HepG2 (cell line): ENCODE measurements around the gene WDR35. TPM values are rescaled to one million over a fixed set of nuclear protein-coding genes. Genes with fewer than 3 reads are reported as not detected.
A peak's percentile ranks its signal among the peaks of the same experiment; 100 is the strongest.

ENCODE experiments used
- ARID2 ChIP-seq: sonication (generic); formaldehyde crosslinking; IDR thresholded peaks from 2 replicates; pipeline ENCODE4 v1.8.1; 2022; ENCODE audit warnings: mild to moderate bottlenecking, missing genetic modification reagents, borderline replicate concordance
- CEBPG ChIP-seq: IDR thresholded peaks from 2 replicates; pipeline ENCODE4 v1.6.1; 2016
- FOXO1 ChIP-seq: sonication (generic); formaldehyde crosslinking; IDR thresholded peaks from 2 replicates; pipeline ENCODE4 v1.4.0; 2020; ENCODE audit warnings: missing genetic modification reagents
- GATAD1 ChIP-seq: IDR thresholded peaks from 2 replicates; pipeline ENCODE4 v1.6.1; 2016; ENCODE audit warnings: missing genetic modification reagents, missing compliant biosample characterization
- KDM5B ChIP-seq: sonication (generic); formaldehyde crosslinking; IDR thresholded peaks from 2 replicates; pipeline ENCODE4 v1.4.0; 2020; ENCODE audit warnings: missing genetic modification reagents, mild to moderate bottlenecking, borderline replicate concordance
- KDM6A ChIP-seq: IDR thresholded peaks from 2 replicates; pipeline ENCODE4 v1.6.1; 2016; ENCODE audit warnings: low read depth
- MIXL1 ChIP-seq: IDR thresholded peaks from 2 replicates; pipeline ENCODE4 v1.6.1; 2016
- NFIC ChIP-seq: IDR thresholded peaks from 2 replicates; pipeline ENCODE4 v1.6.1; 2012; ENCODE audit warnings: mild to moderate bottlenecking, low read length, inconsistent platforms
- NFKBIZ ChIP-seq: IDR thresholded peaks from 2 replicates; pipeline ENCODE4 v1.6.1; 2018; ENCODE audit warnings: missing genetic modification reagents, missing compliant biosample characterization
- POLR2AphosphoS5 ChIP-seq: IDR thresholded peaks from 2 replicates; pipeline ENCODE4 v1.6.1; 2012; ENCODE audit warnings: low read depth, low read length
- RARA ChIP-seq: IDR thresholded peaks from 2 replicates; pipeline ENCODE4 v1.6.1; 2016; ENCODE audit warnings: missing genetic modification reagents, missing compliant biosample characterization
- RBM22 ChIP-seq: fragments of 200-400 bp; formaldehyde crosslinking; optimal IDR thresholded peaks from 2 replicates; pipeline ENCODE3; 2017; ENCODE audit warnings: mild to moderate bottlenecking, low read length, moderate library complexity
- REXO4 ChIP-seq: sonication (generic); formaldehyde crosslinking; IDR thresholded peaks from 2 replicates; pipeline ENCODE4 v1.8.0; 2022; ENCODE audit warnings: missing genetic modification reagents, mild to moderate bottlenecking, borderline replicate concordance
- SSRP1 ChIP-seq: IDR thresholded peaks from 2 replicates; pipeline ENCODE4 v1.6.1; 2016; ENCODE audit warnings: control low read depth
- ZNF430 ChIP-seq: sonication (generic); formaldehyde crosslinking; IDR thresholded peaks from 2 replicates; pipeline ENCODE4 v1.9.0; 2021; ENCODE audit warnings: mild to moderate bottlenecking, missing genetic modification reagents
- ZNF652 ChIP-seq: IDR thresholded peaks from 2 replicates; pipeline ENCODE4 v1.6.1; 2016; ENCODE audit warnings: low read depth, borderline replicate concordance
- ZNF703 ChIP-seq: sonication (generic); formaldehyde crosslinking; IDR thresholded peaks from 2 replicates; pipeline ENCODE4 v1.5.1; 2020; ENCODE audit warnings: missing genetic modification reagents, mild to moderate bottlenecking, moderate library complexity, borderline replicate concordance
- polyA plus RNA-seq, 8 experiments: library from polyadenylated mRNA; depleted of rRNA in 3 of 8; stranded (reverse) in 7 of 8; unstranded in 1 of 8; fragments of >200 nt; fragmentation: Illumina TruSeq in 4 of 8; extraction: Trizol in 4 of 8; gene quantifications; 2 replicates each; pipeline versions ENCODE4 v1.2.1 to v1.2.3, GENCODE V29; 2011 to 2016; ENCODE audit warnings: low read depth in 4 of 8, missing spikeins in 1 of 8, mixed read lengths in 1 of 8; ENCODE audit not compliant: insufficient read depth in 1 of 8
- total RNA-seq, 5 experiments: library from RNA; depleted of rRNA; stranded (reverse); fragments of >200 nt; fragmentation: Illumina TruSeq; extraction: Trizol; gene quantifications; 2 replicates each; pipeline ENCODE4 v1.2.3, GENCODE V29; 2016; ENCODE audit warnings: low read depth in 1 of 5
- TF ChIP-seq, protein P1 (sequence below): sonication (generic); formaldehyde crosslinking; IDR thresholded peaks from 2 replicates; pipeline ENCODE4 v1.5.1; 2020; ENCODE audit warnings: mild to moderate bottlenecking, missing genetic modification reagents, moderate library complexity
- TF ChIP-seq, protein P2 (sequence below): sonication (generic); formaldehyde crosslinking; IDR thresholded peaks from 2 replicates; pipeline ENCODE4 v1.5.0; 2020; ENCODE audit warnings: missing genetic modification reagents, mild to moderate bottlenecking, borderline replicate concordance
- TF ChIP-seq, protein P3 (sequence below): IDR thresholded peaks from 2 replicates; pipeline ENCODE4 v1.6.1; 2016; ENCODE audit warnings: missing biosample characterization, missing genetic modification reagents, low read depth
- TF ChIP-seq, protein P4 (sequence below): sonication (generic); formaldehyde crosslinking; IDR thresholded peaks from 2 replicates; pipeline ENCODE4 v1.4.0; 2020; ENCODE audit warnings: missing genetic modification reagents, borderline replicate concordance

The WDR35 gene
- total and polyA plus RNA-seq, 2 of the 13 experiments (the other 11 are each of a cell fraction or from before 2014, with no cell fraction given): 11.1 to 19.6 TPM

DNA sequence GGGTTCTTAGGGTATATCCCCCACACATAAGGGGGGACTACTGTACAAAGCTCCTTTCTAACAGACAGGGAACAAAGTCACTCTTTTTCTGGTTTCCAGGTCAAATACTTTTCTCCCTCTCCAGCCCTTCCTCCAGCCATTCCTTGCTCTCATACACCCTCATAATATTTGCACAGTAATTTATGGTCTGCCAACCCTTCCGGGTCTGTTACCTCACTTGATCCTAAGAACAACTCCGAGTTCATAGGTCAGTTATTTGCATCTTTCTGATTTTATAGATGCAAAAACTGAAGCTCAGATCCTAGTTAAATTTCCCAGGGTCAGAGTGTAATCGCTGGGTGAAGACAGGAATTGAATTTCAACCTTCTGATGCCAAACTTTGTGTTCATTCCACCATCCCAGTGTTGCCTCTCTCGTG lies 37.4 kb upstream of the WDR35 start (continued):
- TF ChIP-seq FOXO1 (0 out of 2 replicates have a peak, but pooled peaks have one; percentile 61), NFKBIZ (0 out of 2 replicates have a peak, but pooled peaks have one; percentile 47), GATAD1 (CRISPR knock-in tag) (0 out of 2 replicates have a peak, but pooled peaks have one; percentile 23), POLR2AphosphoS5 (peak; percentile 18; the same call in 1 of the 2 replicates), ARID2 (CRISPR knock-in tag) (no peak), ZNF703 (CRISPR knock-in tag) (no peak), SSRP1 (CRISPR knock-in tag) (peak; percentile 72; the same call in 1 of the 2 replicates), RBM22 (peak; percentile 45), MIXL1 (CRISPR knock-in tag) (peak; percentile 51; the same call in 1 of the 2 replicates), ZNF652 (CRISPR knock-in tag) (no peak; the same call in 1 of the 2 replicates), RARA (CRISPR knock-in tag) (peak; percentile 88), CEBPG (CRISPR knock-in tag) (peak; percentile 60), NFIC (peak; percentile 54; the same call in 1 of the 2 replicates), KDM6A (peak; percentile 62), REXO4 (CRISPR knock-in tag) (no peak), ZNF430 (CRISPR knock-in tag) (no peak), KDM5B (CRISPR knock-in tag) (no peak)
- TF ChIP-seq, protein P1, sequence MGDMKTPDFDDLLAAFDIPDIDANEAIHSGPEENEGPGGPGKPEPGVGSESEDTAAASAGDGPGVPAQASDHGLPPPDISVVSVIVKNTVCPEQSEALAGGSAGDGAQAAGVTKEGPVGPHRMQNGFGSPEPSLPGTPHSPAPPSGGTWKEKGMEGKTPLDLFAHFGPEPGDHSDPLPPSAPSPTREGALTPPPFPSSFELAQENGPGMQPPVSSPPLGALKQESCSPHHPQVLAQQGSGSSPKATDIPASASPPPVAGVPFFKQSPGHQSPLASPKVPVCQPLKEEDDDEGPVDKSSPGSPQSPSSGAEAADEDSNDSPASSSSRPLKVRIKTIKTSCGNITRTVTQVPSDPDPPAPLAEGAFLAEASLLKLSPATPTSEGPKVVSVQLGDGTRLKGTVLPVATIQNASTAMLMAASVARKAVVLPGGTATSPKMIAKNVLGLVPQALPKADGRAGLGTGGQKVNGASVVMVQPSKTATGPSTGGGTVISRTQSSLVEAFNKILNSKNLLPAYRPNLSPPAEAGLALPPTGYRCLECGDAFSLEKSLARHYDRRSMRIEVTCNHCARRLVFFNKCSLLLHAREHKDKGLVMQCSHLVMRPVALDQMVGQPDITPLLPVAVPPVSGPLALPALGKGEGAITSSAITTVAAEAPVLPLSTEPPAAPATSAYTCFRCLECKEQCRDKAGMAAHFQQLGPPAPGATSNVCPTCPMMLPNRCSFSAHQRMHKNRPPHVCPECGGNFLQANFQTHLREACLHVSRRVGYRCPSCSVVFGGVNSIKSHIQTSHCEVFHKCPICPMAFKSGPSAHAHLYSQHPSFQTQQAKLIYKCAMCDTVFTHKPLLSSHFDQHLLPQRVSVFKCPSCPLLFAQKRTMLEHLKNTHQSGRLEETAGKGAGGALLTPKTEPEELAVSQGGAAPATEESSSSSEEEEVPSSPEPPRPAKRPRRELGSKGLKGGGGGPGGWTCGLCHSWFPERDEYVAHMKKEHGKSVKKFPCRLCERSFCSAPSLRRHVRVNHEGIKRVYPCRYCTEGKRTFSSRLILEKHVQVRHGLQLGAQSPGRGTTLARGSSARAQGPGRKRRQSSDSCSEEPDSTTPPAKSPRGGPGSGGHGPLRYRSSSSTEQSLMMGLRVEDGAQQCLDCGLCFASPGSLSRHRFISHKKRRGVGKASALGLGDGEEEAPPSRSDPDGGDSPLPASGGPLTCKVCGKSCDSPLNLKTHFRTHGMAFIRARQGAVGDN (CRISPR knock-in tag): no peak
- TF ChIP-seq, protein P2, sequence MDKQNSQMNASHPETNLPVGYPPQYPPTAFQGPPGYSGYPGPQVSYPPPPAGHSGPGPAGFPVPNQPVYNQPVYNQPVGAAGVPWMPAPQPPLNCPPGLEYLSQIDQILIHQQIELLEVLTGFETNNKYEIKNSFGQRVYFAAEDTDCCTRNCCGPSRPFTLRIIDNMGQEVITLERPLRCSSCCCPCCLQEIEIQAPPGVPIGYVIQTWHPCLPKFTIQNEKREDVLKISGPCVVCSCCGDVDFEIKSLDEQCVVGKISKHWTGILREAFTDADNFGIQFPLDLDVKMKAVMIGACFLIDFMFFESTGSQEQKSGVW (CRISPR knock-in tag): no peak
- TF ChIP-seq, protein P3, sequence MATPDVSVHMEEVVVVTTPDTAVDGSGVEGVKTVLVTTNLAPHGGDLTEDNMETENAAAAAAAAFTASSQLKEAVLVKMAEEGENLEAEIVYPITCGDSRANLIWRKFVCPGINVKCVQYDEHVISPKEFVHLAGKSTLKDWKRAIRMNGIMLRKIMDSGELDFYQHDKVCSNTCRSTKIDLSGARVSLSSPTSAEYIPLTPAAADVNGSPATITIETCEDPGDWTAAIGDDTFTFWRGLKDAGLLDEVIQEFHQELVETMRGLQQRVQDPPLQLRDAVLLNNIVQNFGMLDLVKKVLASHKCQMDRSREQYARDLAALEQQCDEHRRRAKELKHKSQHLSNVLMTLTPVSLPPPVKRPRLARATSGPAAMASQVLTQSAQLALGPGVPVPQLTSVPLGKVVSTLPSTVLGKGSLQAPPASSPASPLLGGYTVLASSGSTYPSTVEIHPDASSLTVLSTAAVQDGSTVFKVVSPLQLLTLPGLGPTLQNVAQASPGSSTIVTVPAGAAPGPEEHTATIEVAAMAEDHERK (CRISPR knock-in tag): no peak
- TF ChIP-seq, protein P4, sequence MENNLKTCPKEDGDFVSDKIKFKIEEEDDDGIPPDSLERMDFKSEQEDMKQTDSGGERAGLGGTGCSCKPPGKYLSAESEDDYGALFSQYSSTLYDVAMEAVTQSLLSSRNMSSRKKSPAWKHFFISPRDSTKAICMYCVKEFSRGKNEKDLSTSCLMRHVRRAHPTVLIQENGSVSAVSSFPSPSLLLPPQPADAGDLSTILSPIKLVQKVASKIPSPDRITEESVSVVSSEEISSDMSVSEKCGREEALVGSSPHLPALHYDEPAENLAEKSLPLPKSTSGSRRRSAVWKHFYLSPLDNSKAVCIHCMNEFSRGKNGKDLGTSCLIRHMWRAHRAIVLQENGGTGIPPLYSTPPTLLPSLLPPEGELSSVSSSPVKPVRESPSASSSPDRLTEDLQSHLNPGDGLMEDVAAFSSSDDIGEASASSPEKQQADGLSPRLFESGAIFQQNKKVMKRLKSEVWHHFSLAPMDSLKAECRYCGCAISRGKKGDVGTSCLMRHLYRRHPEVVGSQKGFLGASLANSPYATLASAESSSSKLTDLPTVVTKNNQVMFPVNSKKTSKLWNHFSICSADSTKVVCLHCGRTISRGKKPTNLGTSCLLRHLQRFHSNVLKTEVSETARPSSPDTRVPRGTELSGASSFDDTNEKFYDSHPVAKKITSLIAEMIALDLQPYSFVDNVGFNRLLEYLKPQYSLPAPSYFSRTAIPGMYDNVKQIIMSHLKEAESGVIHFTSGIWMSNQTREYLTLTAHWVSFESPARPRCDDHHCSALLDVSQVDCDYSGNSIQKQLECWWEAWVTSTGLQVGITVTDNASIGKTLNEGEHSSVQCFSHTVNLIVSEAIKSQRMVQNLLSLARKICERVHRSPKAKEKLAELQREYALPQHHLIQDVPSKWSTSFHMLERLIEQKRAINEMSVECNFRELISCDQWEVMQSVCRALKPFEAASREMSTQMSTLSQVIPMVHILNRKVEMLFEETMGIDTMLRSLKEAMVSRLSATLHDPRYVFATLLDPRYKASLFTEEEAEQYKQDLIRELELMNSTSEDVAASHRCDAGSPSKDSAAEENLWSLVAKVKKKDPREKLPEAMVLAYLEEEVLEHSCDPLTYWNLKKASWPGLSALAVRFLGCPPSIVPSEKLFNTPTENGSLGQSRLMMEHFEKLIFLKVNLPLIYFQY (CRISPR knock-in tag): 0 out of 2 replicates have a peak, but pooled peaks have one; percentile 43
